ENCODE results near the gene KRTAP10-2.
"Not testable (repeated sequence)": the region's sequence is repeated elsewhere in the genome, so short reads cannot be mapped to it uniquely, and the experiment has no call there.

The KRTAP10-2 gene

DNA sequence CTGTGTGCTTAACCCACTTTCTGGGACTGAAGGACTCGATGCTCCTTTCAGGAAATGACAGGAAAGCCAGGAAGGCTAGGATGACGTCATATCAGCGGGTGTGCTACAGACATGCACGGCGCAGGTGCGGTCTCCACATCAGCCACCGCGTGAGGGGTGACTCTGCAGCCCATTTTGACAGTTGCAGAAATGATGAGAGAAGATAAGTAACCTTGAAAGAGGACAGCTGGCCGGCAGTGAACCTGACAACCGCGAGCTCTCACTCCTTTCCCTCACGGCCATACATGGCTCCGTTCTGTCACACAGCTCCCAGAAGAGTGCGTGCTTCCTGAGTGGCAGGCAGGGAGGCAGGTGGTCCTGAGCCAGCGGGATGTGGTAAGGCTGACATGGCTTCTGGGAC lies 30.8 kb upstream of the KRTAP10-2 start:
- no peak for DNase-seq

DNA sequence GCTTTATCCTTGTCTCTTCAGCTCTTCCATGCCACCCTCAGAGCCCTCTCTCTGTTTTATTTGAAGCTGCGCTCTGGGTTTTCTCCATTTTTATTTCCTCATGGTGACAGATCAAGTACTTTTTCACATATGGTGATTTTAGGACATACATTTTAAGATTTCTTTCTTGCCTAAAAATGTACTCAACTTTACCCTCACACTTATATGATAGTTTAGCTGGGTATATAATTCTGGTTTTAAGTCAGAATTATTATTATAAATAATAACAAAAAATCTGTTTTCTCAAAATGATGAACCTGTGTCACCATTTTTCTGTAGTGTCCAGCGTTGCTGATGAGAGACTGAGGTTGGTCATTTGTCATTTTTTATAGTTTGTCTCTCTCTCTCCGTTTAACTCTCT lies 29.9 kb upstream of the KRTAP10-2 start:
- DNase-seq = no peak

GRCh38 chr21:44580231-44580821 lies 29.0 kb upstream of the KRTAP10-2 start, which contains the start of gene KRTAP10-5:
TSS of gene KRTAP10-5 (minus strand) at chr21:44580604. CDS start at chr21:44580578, 26 bp downstream.
- not testable (repeated sequence) for DNase-seq

DNA sequence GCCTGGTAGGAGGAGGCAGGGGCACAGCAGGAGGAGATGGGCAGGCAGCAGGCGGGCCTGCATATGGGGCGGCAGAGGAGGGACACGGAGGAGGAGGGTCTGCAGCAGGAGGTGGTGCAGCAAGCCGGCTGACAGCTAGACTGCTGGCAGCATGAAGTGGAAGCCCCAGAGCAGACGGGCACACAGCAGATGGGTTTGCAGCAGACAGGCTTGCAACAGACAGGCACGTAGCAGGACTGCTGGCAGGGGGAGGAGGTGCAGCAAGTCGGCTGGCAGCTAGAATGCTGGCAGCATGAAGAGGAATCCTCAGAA lies 28.5 kb upstream of the KRTAP10-2 start:
- no peak for DNase-seq

- DNase-seq = no peak
Measured at GRCh38 chr21:44579056-44579832, 27.9 kb upstream of the KRTAP10-2 start.

GRCh38 chr21:44578371-44579055 lies 27.2 kb upstream of the KRTAP10-2 start:
- no peak for DNase-seq

GRCh38 chr21:44576025-44576420 lies 24.7 kb upstream of the KRTAP10-2 start:
- no peak for DNase-seq

GRCh38 chr21:44575307-44576024 lies 24.2 kb upstream of the KRTAP10-2 start:
- DNase-seq = no peak

DNA sequence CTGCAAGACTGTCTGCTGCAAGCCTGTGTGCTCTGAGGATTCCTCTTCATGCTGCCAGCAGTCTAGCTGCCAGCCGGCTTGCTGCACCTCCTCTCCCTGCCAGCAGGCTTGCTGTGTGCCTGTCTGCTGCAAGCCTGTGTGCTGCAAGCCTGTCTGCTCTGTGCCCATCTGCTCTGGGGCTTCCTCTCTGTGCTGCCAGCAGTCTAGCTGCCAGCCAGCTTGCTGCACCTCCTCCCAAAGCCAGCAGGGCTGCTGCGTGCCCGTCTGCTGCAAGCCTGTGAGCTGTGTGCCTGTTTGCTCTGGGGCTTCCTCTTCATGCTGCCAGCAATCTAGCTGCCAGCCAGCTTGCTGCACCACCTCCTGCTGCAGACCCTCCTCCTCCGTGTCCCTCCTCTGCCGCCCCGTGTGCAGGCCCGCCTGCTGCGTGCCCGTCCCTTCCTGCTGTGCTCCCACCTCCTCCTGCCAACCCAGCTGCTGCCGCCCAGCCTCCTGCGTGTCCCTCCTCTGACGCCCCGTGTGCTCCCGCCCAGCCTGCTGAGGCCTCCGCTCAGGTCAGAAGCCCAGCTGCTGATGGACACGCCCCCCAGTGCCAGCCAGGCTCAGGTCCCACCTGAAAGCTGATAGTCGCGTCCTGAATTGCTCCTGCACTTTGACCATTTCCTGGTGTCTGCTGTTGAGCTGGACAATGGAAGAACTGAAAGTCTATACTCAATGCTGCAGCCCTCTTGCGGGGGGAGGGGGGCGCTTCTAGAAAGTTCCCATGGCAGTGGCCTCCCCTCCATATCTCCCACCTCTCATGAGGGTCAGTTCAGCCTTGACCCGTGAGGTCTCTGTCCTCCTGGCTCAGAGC lies 23.4 kb upstream of the KRTAP10-2 start:
- DNase-seq = peak in 1 of 2 experiments; percentile 9

DNA sequence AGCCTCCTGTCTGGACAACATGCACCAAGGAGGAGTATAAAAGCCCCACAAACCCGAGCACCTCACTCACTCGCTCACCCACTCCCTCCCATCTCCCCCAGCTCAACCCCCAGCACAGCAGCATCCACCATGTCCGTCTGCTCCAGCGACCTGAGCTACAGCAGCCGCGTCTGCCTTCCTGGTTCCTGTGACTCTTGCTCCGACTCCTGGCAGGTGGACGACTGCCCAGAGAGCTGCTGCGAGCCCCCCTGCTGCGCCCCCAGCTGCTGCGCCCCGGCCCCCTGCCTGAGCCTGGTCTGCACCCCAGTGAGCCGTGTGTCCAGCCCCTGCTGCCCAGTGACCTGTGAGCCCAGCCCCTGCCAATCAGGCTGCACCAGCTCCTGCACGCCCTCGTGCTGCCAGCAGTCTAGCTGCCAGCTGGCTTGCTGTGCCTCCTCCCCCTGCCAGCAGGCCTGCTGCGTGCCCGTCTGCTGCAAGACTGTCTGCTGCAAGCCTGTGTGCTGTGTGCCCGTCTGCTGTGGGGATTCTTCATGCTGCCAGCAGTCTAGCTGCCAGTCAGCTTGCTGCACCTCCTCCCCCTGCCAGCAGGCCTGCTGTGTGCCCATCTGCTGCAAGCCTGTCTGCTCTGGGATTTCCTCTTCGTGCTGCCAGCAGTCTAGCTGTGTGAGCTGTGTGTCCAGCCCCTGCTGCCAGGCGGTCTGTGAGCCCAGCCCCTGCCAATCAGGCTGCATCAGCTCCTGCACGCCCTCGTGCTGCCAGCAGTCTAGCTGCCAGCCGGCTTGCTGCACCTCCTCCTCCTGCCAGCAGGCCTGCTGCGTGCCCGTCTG lies 22.5 kb upstream of the KRTAP10-2 start, which contains the start of gene KRTAP10-4:
KRTAP10-4 (plus strand) TSS at position 100 of the 827 bp plus-strand sequence; CDS start at position 130, 30 bp downstream.
- DNase-seq = not testable (repeated sequence)

GRCh38 chr21:44572959-44573583 lies 21.8 kb upstream of the KRTAP10-2 start:
- no peak for DNase-seq

DNA sequence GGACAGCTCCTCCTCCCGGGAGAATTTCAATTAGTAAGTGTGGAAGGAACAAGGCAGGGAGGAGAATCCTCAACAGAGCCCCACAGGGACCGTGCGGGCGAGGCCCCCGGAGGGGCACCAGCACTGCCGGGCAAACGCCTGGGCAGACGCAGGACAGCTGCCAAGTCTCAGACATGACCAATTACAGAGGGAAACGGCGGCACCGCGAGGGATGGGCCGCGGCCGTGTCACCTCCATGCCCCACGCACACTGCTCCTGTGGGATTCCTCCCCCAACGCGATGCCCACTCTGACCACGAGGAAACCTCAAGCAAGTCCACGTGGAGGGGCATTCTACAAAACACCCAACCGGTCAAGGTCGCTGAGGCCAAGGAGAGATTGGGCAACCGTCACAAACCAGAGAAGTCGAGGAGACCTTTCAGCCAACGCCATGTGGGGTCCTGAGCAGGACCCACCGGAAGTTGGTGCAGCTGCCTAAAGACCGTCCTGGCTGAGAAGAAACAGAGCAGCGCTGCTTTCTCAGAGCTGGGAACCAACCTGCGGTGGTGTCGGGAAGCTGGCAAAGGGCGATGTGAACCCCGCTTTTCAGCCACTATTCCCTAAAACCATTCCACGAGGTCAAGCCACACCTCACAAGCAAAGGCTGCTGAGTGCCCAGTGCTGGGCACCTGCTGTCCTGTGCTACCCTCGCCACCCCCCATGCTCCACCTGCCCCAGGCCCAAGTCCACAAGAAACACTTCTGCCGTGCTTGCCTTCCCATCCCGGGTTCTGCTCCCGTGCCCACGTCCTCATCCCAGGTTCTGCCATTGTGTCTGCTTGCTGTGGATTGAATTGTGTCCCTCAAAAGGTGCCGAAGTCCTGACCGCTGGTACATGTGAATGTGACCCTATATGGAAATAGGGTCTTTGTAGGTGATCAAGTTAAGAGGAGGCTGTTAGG lies 20.8 kb upstream of the KRTAP10-2 start:
- no peak for DNase-seq

GRCh38 chr21:44571296-44571695 lies 20.0 kb upstream of the KRTAP10-2 start:
- DNase-seq = no peak

- DNase-seq = no peak
Measured at GRCh38 chr21:44569861-44570517, 18.7 kb upstream of the KRTAP10-2 start.

- no peak for DNase-seq
Measured at GRCh38 chr21:44568667-44569556, 17.6 kb upstream of the KRTAP10-2 start.

DNA sequence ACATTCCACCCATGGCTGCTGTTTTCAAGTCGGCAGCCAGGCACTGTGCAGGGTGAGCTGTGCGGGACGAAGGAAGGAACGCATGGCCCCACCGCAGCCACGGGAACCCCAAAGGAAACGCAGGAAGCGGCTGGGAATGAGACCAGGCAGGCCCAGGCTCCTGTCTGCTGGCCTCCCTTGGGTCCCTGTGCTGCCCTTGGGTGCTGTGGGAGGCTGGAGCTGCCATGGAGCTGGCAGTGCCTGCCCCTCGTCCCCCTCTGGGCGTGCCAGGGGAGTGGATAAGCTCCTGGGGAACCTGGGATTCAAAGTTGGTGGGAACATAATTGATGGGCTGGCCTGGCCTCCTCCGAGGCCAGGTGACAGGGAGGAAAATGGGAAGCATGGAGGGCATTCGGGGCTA lies 17.0 kb upstream of the KRTAP10-2 start:
- no peak for DNase-seq

DNA sequence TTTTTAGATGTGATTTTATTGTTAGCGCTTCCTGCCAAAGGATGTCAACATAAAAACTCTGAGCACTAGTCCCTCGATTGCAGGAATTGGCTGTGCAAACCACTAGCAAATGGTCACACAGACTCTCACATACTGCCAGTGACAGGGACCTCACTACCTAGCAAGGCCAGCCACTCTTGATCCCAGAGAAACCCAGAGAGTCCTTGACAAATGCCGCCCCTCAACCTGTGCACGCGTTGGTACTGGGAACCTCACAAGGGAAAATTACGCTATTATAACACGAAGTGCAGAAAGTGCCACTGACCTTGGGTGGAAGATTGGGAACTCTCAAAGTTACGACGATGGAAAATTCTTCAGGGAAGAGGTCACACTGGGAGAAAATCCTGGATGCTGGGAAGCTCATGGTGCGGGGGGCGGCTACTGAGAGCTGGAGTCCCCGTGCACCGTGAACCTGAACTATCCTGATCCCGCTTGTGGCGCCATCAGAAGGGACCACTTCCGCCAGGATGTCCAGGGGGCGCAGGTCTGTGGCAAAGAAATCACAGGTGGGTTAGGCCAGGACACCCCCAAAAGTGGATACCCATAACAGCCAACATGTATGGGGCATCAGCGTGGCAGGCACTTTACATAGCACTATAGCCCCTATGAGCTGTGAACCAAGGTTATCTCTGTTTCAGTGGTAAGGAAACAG lies 16.3 kb upstream of the KRTAP10-2 start:
- DNase-seq = no peak

Data from NCI-H1930 (cell line).